Activated gamma-delta T cell treated with anti-CD3 and anti-CD28 coated beads, Interleukin-2, amount 50 U/mL, for 16 hours (primary cell): Measurements from ENCODE around the gene CXorf51A.
"Not testable (repeated sequence)": the region's sequence is repeated elsewhere in the genome, so short reads cannot be mapped to it uniquely, and the experiment has no call there.

Experiments used
- DNase-seq: peaks from one replicate; pipeline ENCODE4 v3.0.0-alpha.2; 2020; ENCODE audit warnings: low read depth

The CXorf51A gene

GRCh38 chrX:146814644-146815043, at the start of gene CXorf51A:
Gene CXorf51A (minus strand): TSS chrX:146814744. CDS start chrX:146814723, 21 bp downstream.
- DNase-seq = not testable (repeated sequence)

DNA sequence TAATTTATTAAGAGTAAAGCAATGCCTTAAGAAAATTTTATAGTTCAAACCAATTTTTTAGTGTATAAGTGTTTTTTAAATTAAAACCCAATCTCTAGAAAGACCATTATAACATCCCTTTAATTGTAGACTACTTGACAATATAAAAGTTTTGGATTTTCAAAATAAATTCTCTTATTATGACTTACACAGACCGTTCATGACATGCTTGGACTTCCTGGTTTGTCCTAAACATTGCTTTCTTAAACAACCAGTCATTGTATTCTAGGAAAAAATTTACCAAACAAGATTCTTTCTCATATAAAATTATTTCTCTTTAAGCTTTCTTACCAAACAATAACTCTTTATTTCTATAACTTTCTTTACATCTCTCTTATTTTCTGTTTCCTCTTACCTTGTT, 49.0 kb upstream of the CXorf51A start:
- no peak for DNase-seq

- DNase-seq = no peak
Observed at GRCh38 chrX:146854281-146854680, 39.7 kb upstream of the CXorf51A start.

GRCh38 chrX:146831994-146832393, 17.4 kb upstream of the CXorf51A start:
- DNase-seq = no peak

DNA sequence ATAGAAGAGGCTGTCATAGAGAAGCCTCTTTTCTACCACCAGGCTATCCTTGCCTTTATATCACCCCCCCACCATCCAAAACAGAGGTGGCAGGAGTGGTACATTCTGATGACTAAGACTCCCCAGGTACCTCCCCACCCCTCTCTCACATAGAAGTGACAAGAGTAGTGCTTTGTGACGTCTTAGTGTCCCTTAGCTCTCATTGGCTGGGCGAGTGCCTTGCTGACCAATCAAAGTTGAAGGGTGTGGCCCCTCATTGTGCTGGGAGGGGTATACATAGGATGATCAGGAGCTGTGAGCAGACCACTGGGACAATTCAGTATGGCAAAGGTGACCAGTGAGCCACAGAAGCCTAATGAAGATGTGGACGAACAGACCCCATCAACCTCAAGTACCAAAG, 5.1 kb downstream of the CXorf51A start, which contains the start of gene CXorf51B:
TSS of gene CXorf51B (plus strand) at position 301 of the 400 bp plus-strand sequence. CDS start at position 322, 21 bp downstream.
- DNase-seq = not testable (repeated sequence)
